Colonic mucosa (tissue), 4 donors: ENCODE measurements around the gene PNKD. TPM values are rescaled to one million over a fixed set of nuclear protein-coding genes. Genes with fewer than 3 reads are reported as not detected.
A peak's percentile ranks its signal among the peaks of the same experiment; 100 is the strongest.

Experiments used
- DNase-seq: peaks from one replicate; pipeline ENCODE4 v3.0.0-alpha.2; 2020
- H3K27ac ChIP-seq: fragments of 200-600 bp; one replicate; pipeline ENCODE4 v1.8.0; 2021
- H3K27me3 ChIP-seq: fragments of 200-600 bp; one replicate; pipeline ENCODE4 v1.8.0; 2021
- H3K36me3 ChIP-seq: fragments of 200-600 bp; one replicate; pipeline ENCODE4 v1.8.0; 2021
- H3K4me1 ChIP-seq: fragments of 200-600 bp; one replicate; pipeline ENCODE4 v1.8.0; 2021; ENCODE audit warnings: mild to moderate bottlenecking
- H3K4me3 ChIP-seq: fragments of 200-600 bp; one replicate; pipeline ENCODE4 v1.8.0; 2021
- H3K9ac ChIP-seq, 2 donors: one replicate each; pipeline ENCODE4 v1.7.0; 2013; ENCODE audit warnings: control low read depth in 2 of 2, low read depth in 2 of 2, low read length in 2 of 2
- H3K9me3 ChIP-seq: fragments of 200-600 bp; one replicate; pipeline ENCODE4 v1.8.0; 2021
- CTCF ChIP-seq: fragments of 200-600 bp; IDR thresholded peaks from one replicate; pipeline ENCODE4 v1.8.0; 2022; ENCODE audit warnings: antibody characterized with exemption, mild to moderate bottlenecking
- intact Hi-C: fragments of 100-400 bp; cut with DNase I; formaldehyde crosslinking; loops from one replicate; pipeline ENCODE4 v1.14.1; 2022
- total RNA-seq, 2 donors: library from RNA; stranded (reverse); fragmentation: NEBNext Ultra II Directional in 1 of 2; extraction: Animal tissue kit (Norgen Biotek cat#: 25700) in 1 of 2; gene quantifications; one replicate each; pipeline ENCODE4 v1.2.1, GENCODE V29; 2021
- donor health status: healthy.
- donor health status: DM: no; HTN: no; CAD: no.
- donor health status: DM: no; HTN: no; CAD: no.

Gene PNKD
- total RNA-seq, 2 donors from 2014 or later: 109 to 136 TPM

- Histone ChIP-seq H3K4me1 (peaks cover 28% of the 10 kb centered on the region), H3K36me3 (no peaks in the 10 kb centered on the region), H3K9me3 (no peaks in the 10 kb centered on the region), H3K27ac (peak within 1 kb of the TSS; percentile 67), H3K9ac (peak within 1 kb of the TSS; percentile 1 to 59), H3K27me3 (no peaks in the 10 kb centered on the region), H3K4me3 (no peak within 1 kb of the TSS)
- no peak for DNase-seq
- no peak for TF ChIP-seq CTCF
- intact Hi-C loops: loop anchor here (5.0 kb wide), 1 partner anchor 44 kb away; the partner anchor contains the start of gene ARPC2
Observed at GRCh38 chr2:218260742-218261422, 9.4 kb upstream of the PNKD start, which contains the start of gene GPBAR1. TSS of gene GPBAR1 (plus strand) at chr2:218261015. CDS start at chr2:218262725, 1,710 bp downstream.

- Histone ChIP-seq H3K4me3 (no peak overlapping the region), H3K27ac (peak overlapping the region; percentile 26), H3K36me3 (no peaks in the 10 kb centered on the region), H3K4me1 (peaks cover 28% of the 10 kb centered on the region), H3K9me3 (no peaks in the 10 kb centered on the region), H3K9ac (peak overlapping the region in 1 of 2 donors; percentile 59), H3K27me3 (no peaks in the 10 kb centered on the region)
- intact Hi-C loops: loop anchor here (5.0 kb wide), 1 partner anchor 44 kb away; the partner anchor contains the start of gene ARPC2
- no peak for TF ChIP-seq CTCF
- DNase-seq: no peak
Observed at GRCh38 chr2:218261423-218262236, 8.7 kb upstream of the PNKD start.

- peak overlapping the region in 1 of 2 donors; percentile 59 for H3K9ac ChIP-seq
- H3K36me3 ChIP-seq: no peaks in the 10 kb centered on the region
- intact Hi-C loops: loop anchor here (5.0 kb wide), 1 partner anchor 45 kb away; the partner anchor contains the start of gene ARPC2
- no peak for DNase-seq
- H3K27me3 ChIP-seq: no peaks in the 10 kb centered on the region
- no peak for TF ChIP-seq CTCF
- no peaks in the 10 kb centered on the region for H3K9me3 ChIP-seq
- H3K4me1 ChIP-seq: peaks cover 28% of the 10 kb centered on the region
- no peak overlapping the region for H3K4me3 ChIP-seq
- H3K27ac ChIP-seq: no peak overlapping the region
Observed at GRCh38 chr2:218262237-218262600, 8.1 kb upstream of the PNKD start.

- intact Hi-C loops: loop anchor here (5.0 kb wide), 1 partner anchor 46 kb away; the partner anchor contains the start of gene ARPC2
- Histone ChIP-seq H3K36me3 (no peaks in the 10 kb centered on the region), H3K4me1 (peaks cover 28% of the 10 kb centered on the region), H3K27me3 (no peaks in the 10 kb centered on the region), H3K27ac (peak overlapping the region; percentile 82), H3K9ac (peak overlapping the region; percentile 13 to 73), H3K4me3 (no peak overlapping the region), H3K9me3 (no peaks in the 10 kb centered on the region)
- no peak for DNase-seq
- TF ChIP-seq CTCF: no peak
Observed at GRCh38 chr2:218262631-218263586, 7.4 kb upstream of the PNKD start.
